ENCODE data around the gene SNRPA1. TPM values are rescaled to one million over a fixed set of nuclear protein-coding genes. Genes with fewer than 3 reads are reported as not detected.

Gene SNRPA1
- total and polyA plus RNA-seq, 9 of the 15 experiments (the other 6 are each of a cell fraction or from before 2014, with no cell fraction given) = 62.7 to 245 (median 189) TPM

- intact Hi-C loops (cut with micrococcal nuclease) (no loop called here), in situ Hi-C loops (cut with MboI) (no loop called here)
- ChIA-PET CTCF (ENCODE audit: low intra/inter-chr PET ratio) (no interaction called here), POLR2A (no interaction called here)
- no peak for DNase-seq (ENCODE audit: extremely low read depth in 1 of 4, low spot score in 3 of 4)
- Histone ChIP-seq H3K9ac (ENCODE audit: insufficient read depth in 1 of 2, low read depth in 2 of 2, low read length in 2 of 2) (no peak overlapping the region), H3K4me2 (ENCODE audit: insufficient read depth, low read length) (no peak overlapping the region), H4K20me1 (replicated peaks; ENCODE audit: control insufficient read depth, insufficient read depth, low read length) (no peaks in the 10 kb centered on the region; the same call in 1 of the 2 replicates), H3K79me2 (ENCODE audit: control insufficient read depth, insufficient read depth, low read length) (peaks cover 52% of the 10 kb centered on the region), H3K36me3 (ENCODE audit: control insufficient read depth, insufficient read depth, low read length) (peaks cover 15% of the 10 kb centered on the region; the same call in 1 of the 3 replicates), H3K27ac (ENCODE audit: extremely low read depth, low read depth, low read length) (no peak overlapping the region), H3K27me3 (ENCODE audit: control insufficient read depth in 2 of 2, insufficient read depth in 2 of 2, low read length in 2 of 2) (no peaks in the 10 kb centered on the region), H2AFZ (ENCODE audit: low read depth, low read length) (no peak overlapping the region), H3K4me3 (no peak overlapping the region), H3K9me1 (ENCODE audit: control insufficient read depth, insufficient read depth, low read length) (no peaks in the 10 kb centered on the region), H3K9me3 (replicated peaks; ENCODE audit: control insufficient read depth, insufficient read depth, low read depth, low read length) (no peaks in the 10 kb centered on the region), H3K4me1 (replicated peaks in 1 of 2; ENCODE audit: control insufficient read depth in 2 of 2, insufficient read depth in 2 of 2, low read length in 2 of 2) (no peaks in the 10 kb centered on the region; a peak in 1 of 5 replicates)
- WGBS (ENCODE audit: insufficient coverage, low coverage, missing lambda C conversion rate) = 95% methylated on average over 12 of the region's 12 CpGs
- no peak for ATAC-seq
- no peak for FAIRE-seq
- no TSS peak for BruUV-seq (replicated peaks)
- TF ChIP-seq HMG20A (CRISPR knock-in tag; conservative IDR thresholded peaks at IDR 0.05) (no peak), EZH2 (IDR thresholded peaks at IDR 0.05; ENCODE audit: borderline replicate concordance, low read depth, low read length) (no peak), THRA (IDR thresholded peaks at IDR 0.05) (no peak), MED1 (CRISPR knock-in tag; IDR thresholded peaks at IDR 0.05; ENCODE audit: borderline replicate concordance) (no peak), SAP30 (IDR thresholded peaks at IDR 0.05; ENCODE audit: borderline replicate concordance, insufficient read depth, low read depth, low read length, poor library complexity, severe bottlenecking) (no peak), SETDB1 (IDR thresholded peaks at IDR 0.05; ENCODE audit: low read length) (no peak), GATAD2B (IDR thresholded peaks at IDR 0.05; ENCODE audit: borderline replicate concordance) (no peak), GABPB1 (CRISPR knock-in tag; IDR thresholded peaks at IDR 0.05) (no peak), KAT2B (IDR thresholded peaks at IDR 0.05; ENCODE audit: low read depth, low read length) (no peak)
These were observed 57.8 kb downstream of the SNRPA1 start for GRCh38 chr15:101237251-101237650.

Data from K562 (cell line).